HepG2 (cell line): ENCODE measurements around the gene HUNK. TPM values are rescaled to one million over a fixed set of nuclear protein-coding genes. Genes with fewer than 3 reads are reported as not detected.

Source experiments
- BORCS8-MEF2B ChIP-seq: sonication (generic); formaldehyde crosslinking; IDR thresholded peaks from 2 replicates; pipeline ENCODE4 v1.8.0; 2022; ENCODE audit warnings: mild to moderate bottlenecking, missing genetic modification reagents
- GFI1 ChIP-seq: sonication (generic); formaldehyde crosslinking; IDR thresholded peaks from 2 replicates; pipeline ENCODE4 v1.5.0; 2020; ENCODE audit warnings: missing genetic modification reagents, mild to moderate bottlenecking, borderline replicate concordance
- HMGXB4 ChIP-seq, 2 experiments: sonication (generic) in 1 of 2; formaldehyde crosslinking in 1 of 2; IDR thresholded peaks; 2 replicates each; pipeline versions ENCODE4 v1.4.0 to v1.6.1; 2018 to 2020; ENCODE audit warnings: missing genetic modification reagents in 2 of 2, borderline replicate concordance in 1 of 2, low read depth in 1 of 2, mild to moderate bottlenecking in 1 of 2, missing biosample characterization in 1 of 2
- HNRNPL ChIP-seq: fragments of 200-400 bp; formaldehyde crosslinking; IDR thresholded peaks from 2 replicates; pipeline ENCODE4 v1.6.1; 2017; ENCODE audit warnings: mild to moderate bottlenecking, low read depth, low read length
- IRF1 ChIP-seq: sonication (generic); formaldehyde crosslinking; IDR thresholded peaks from 2 replicates; pipeline ENCODE4 v1.4.0; 2020; ENCODE audit warnings: low read depth, mild to moderate bottlenecking, missing genetic modification reagents
- KDM4B ChIP-seq: sonication (generic); formaldehyde crosslinking; IDR thresholded peaks from 2 replicates; pipeline ENCODE4 v1.4.0; 2020; ENCODE audit warnings: missing genetic modification reagents
- LBX2 ChIP-seq: sonication (generic); formaldehyde crosslinking; IDR thresholded peaks from 2 replicates; pipeline ENCODE4 v1.5.0; 2020; ENCODE audit warnings: missing genetic modification reagents, mild to moderate bottlenecking, borderline replicate concordance
- MAFG ChIP-seq: sonication (generic); formaldehyde crosslinking; IDR thresholded peaks from 2 replicates; pipeline ENCODE4 v1.5.1; 2020; ENCODE audit warnings: mild to moderate bottlenecking, missing genetic modification reagents
- MZF1 ChIP-seq: sonication (generic); formaldehyde crosslinking; IDR thresholded peaks from 2 replicates; pipeline ENCODE4 v1.8.1; 2023; ENCODE audit warnings: mild to moderate bottlenecking, missing genetic modification reagents, borderline replicate concordance
- NFE2L2 ChIP-seq: fragments of 150-350 bp; IDR thresholded peaks from 2 replicates; pipeline ENCODE4 v1.6.1; 2014; ENCODE audit warnings: low read length
- NFYB ChIP-seq: sonication (generic); formaldehyde crosslinking; IDR thresholded peaks from 2 replicates; pipeline ENCODE4 v1.4.0; 2020; ENCODE audit warnings: missing genetic modification reagents
- SIN3B ChIP-seq: fragments of 150-350 bp; IDR thresholded peaks from 2 replicates; pipeline ENCODE4 v1.6.1; 2014; ENCODE audit warnings: low read length
- SNAPC5 ChIP-seq: sonication (generic); formaldehyde crosslinking; IDR thresholded peaks from 2 replicates; pipeline ENCODE4 v1.8.1; 2023; ENCODE audit warnings: mild to moderate bottlenecking, missing genetic modification reagents, borderline replicate concordance
- THRA ChIP-seq: sonication (generic); formaldehyde crosslinking; IDR thresholded peaks from 2 replicates; pipeline ENCODE4 v1.4.0; 2020; ENCODE audit warnings: missing genetic modification reagents, borderline replicate concordance
- UBTF ChIP-seq: sonication (generic); formaldehyde crosslinking; IDR thresholded peaks from 2 replicates; pipeline ENCODE4 v1.4.0; 2020; ENCODE audit warnings: mild to moderate bottlenecking, missing genetic modification reagents
- ZBTB34 ChIP-seq: sonication (generic); formaldehyde crosslinking; IDR thresholded peaks from 2 replicates; pipeline ENCODE4 v1.8.0; 2022; ENCODE audit warnings: mild to moderate bottlenecking, missing genetic modification reagents
- ZIK1 ChIP-seq: sonication (generic); formaldehyde crosslinking; IDR thresholded peaks from 2 replicates; pipeline ENCODE4 v1.5.0; 2020; ENCODE audit warnings: mild to moderate bottlenecking, low read depth, missing genetic modification reagents, borderline replicate concordance
- ZNF614 ChIP-seq: IDR thresholded peaks from 2 replicates; pipeline ENCODE4 v1.6.1; 2018; ENCODE audit warnings: missing biosample characterization, missing genetic modification reagents, inconsistent platforms, borderline replicate concordance
- ZNF652 ChIP-seq: IDR thresholded peaks from 2 replicates; pipeline ENCODE4 v1.6.1; 2016; ENCODE audit warnings: low read depth, borderline replicate concordance
- ZNF678 ChIP-seq: sonication (generic); formaldehyde crosslinking; IDR thresholded peaks from 2 replicates; pipeline ENCODE4 v1.4.0; 2020; ENCODE audit warnings: mild to moderate bottlenecking, missing genetic modification reagents
- polyA plus RNA-seq, 8 experiments: library from polyadenylated mRNA; depleted of rRNA in 3 of 8; stranded (reverse) in 7 of 8; unstranded in 1 of 8; fragments of >200 nt; fragmentation: Illumina TruSeq in 4 of 8; extraction: Trizol in 4 of 8; gene quantifications; 2 replicates each; pipeline versions ENCODE4 v1.2.1 to v1.2.3, GENCODE V29; 2011 to 2016; ENCODE audit warnings: low read depth in 4 of 8, missing spikeins in 1 of 8, mixed read lengths in 1 of 8; ENCODE audit not compliant: insufficient read depth in 1 of 8
- total RNA-seq, 5 experiments: library from RNA; depleted of rRNA; stranded (reverse); fragments of >200 nt; fragmentation: Illumina TruSeq; extraction: Trizol; gene quantifications; 2 replicates each; pipeline ENCODE4 v1.2.3, GENCODE V29; 2016; ENCODE audit warnings: low read depth in 1 of 5

HUNK gene
- total and polyA plus RNA-seq, 2 of the 13 experiments (the other 11 are each of a cell fraction or from before 2014, with no cell fraction given): 1.8 to 1.9 TPM

- no peak for TF ChIP-seq ZBTB34
- TF ChIP-seq ZNF652 (CRISPR knock-in tag): no peak
- no peak for TF ChIP-seq NFYB (CRISPR knock-in tag)
- TF ChIP-seq HMGXB4 (CRISPR knock-in tag; IDR thresholded peaks at IDR 0.05; ENCODE audit: borderline replicate concordance in 1 of 2, low read depth in 1 of 2): peak in 1 of 2 experiments; percentile 58; a peak in 2 of 4 replicates
- TF ChIP-seq LBX2: no peak
- TF ChIP-seq MZF1 (CRISPR knock-in tag): no peak
- no peak for TF ChIP-seq SIN3B
- TF ChIP-seq SNAPC5: no peak
- TF ChIP-seq ZIK1 (CRISPR knock-in tag): no peak
- TF ChIP-seq ZNF614: peak; percentile 86
- TF ChIP-seq THRA (CRISPR knock-in tag): peak; percentile 64; the same call in 1 of the 2 replicates
- no peak for TF ChIP-seq MAFG (CRISPR knock-in tag)
- no peak for TF ChIP-seq HNRNPL
- peak; percentile 26; the same call in 1 of the 2 replicates for TF ChIP-seq BORCS8-MEF2B (CRISPR knock-in tag)
- no peak for TF ChIP-seq NFE2L2
- TF ChIP-seq ZNF678 (CRISPR knock-in tag): no peak
- TF ChIP-seq IRF1 (CRISPR knock-in tag): no peak
- TF ChIP-seq GFI1 (CRISPR knock-in tag): no peak; the same call in 1 of the 2 replicates
- TF ChIP-seq UBTF: no peak
- no peak for TF ChIP-seq KDM4B (CRISPR knock-in tag)
These were observed 27.5 kb downstream of the HUNK start (continued) for GRCh38 chr21:31900121-31900895.
